Stimulated activated naive CD8-positive, alpha-beta T cell treated with anti-CD3 and anti-CD28 coated beads, Interleukin-15, Interleukin-2, amounts not matched to agents 100 ng/mL and 50 ng/mL, for 24 hours (primary cell): ENCODE measurements around the gene SEPHS2.
A peak's percentile ranks its signal among the peaks of the same experiment; 100 is the strongest.
"Not testable (repeated sequence)": the region's sequence is repeated elsewhere in the genome, so short reads cannot be mapped to it uniquely, and the experiment has no call there.

Experiments
- H3K27ac Mint-ChIP-seq: one replicate; pipeline ENCODE4 v1.8.0; 2021; ENCODE audit warnings: mild to moderate bottlenecking, mixed read lengths
- H3K27me3 Mint-ChIP-seq: one replicate; pipeline ENCODE4 v1.8.0; 2021; ENCODE audit warnings: mixed read lengths
- H3K36me3 Mint-ChIP-seq: one replicate; pipeline ENCODE4 v1.8.0; 2021; ENCODE audit warnings: low read depth, mixed read lengths
- H3K4me1 Mint-ChIP-seq: one replicate; pipeline ENCODE4 v1.8.0; 2021; ENCODE audit warnings: low read depth, mixed read lengths
- H3K4me3 Mint-ChIP-seq: one replicate; pipeline ENCODE4 v1.8.0; 2021; ENCODE audit warnings: mild to moderate bottlenecking, mixed read lengths
- H3K9me3 Mint-ChIP-seq: one replicate; pipeline ENCODE4 v1.8.0; 2021; ENCODE audit warnings: mixed read lengths

The SEPHS2 gene

DNA sequence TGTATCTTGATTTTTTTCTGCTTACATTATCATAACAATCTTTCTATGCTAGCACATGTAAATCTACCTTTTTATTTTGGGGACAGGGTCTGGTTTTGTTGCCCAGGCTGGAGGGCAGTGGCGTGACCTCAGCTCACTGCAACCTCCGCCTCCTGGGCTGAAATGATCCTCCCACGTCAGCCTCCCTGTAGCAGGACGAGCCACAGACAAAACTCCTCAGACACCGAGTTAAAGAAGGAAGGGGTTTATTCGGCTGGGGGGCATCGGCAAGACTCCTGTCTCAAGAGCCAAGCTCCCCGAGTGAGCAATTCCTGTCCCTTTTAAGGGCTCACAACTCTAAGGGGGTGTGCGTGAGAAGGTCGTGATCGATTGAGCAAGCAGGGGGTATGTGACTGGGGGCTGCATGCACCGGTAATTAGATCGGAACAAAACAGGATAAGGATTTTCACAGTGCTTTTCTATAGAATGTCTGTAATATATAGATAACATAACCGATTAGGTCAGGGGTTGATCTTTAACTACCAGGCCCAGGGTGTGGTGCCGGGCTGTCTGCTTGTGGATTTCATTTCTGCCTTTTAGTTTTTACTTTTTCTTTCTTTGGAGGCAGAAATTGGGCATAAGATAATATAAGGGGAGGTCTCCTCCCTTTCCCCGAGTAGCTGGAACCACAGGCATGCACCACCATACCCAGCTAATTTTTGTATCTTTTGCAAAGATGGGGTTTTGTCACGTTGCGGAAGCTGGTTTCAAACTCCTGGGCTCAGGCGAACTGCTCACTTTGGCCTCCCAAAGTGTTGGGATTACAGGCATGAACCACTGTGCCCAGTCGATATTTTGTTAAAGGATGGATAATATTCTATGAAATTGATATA is 7.3 kb upstream of the SEPHS2 start:
- not testable (repeated sequence) for H3K27me3 Mint-ChIP-seq, H3K36me3 Mint-ChIP-seq, H3K9me3 Mint-ChIP-seq, H3K27ac Mint-ChIP-seq, H3K4me3 Mint-ChIP-seq
- H3K4me1 Mint-ChIP-seq: peaks cover 35% of the 10 kb centered on the region

DNA sequence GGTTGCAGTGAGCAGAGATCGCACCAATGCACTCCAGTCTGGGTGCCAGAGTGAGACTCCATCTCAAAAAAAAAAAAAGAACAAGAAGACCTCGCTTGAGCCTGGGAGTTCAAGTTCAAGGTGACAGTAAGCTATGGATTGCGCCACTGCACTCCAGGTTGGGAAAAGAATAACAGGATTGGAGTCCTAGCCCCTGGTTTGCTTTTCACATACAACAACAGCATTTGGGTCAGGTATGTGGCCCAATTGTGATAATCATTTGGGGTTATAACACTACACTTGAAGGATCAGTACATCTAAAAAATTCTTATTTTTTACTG is 3.4 kb upstream of the SEPHS2 start:
- H3K27ac Mint-ChIP-seq: no peak overlapping the region

DNA sequence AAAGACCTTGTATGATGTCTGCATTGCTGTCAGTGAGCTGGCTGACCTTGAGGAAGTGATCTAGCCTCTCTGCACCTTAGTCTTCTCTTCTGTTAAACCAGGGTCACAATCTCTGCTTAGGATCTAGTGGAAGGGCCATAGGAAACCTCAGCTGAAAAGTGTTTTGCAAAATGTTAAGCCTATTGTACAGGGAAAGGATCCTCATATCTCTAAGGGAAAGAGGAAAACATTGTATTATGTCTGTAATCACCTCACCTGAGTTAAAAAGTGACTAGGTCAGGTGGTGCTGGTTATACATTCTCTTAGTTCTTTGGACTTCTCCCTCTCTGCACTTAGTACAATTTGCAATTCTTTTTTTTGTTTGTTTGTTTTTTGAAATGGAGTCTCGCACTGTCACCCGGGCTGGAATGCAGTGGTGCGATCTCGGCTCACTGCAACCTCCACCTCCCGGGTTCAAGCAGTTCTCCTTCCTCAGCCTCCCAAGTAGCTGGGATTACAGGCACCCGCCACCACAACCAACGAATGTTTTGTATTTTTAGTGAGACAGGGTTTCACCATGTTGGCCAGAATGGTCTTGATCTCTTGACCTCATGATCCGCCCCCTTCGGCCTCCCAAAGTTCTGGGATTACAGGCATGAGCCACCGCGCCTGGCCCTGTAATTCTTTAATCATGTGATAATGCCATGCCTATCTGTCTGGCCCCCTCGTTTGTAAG is 2.0 kb upstream of the SEPHS2 start:
- Mint-ChIP-seq H3K4me3 (no peak overlapping the region), H3K4me1 (peaks cover 50% of the 10 kb centered on the region), H3K9me3 (no peaks in the 10 kb centered on the region), H3K36me3 (peaks cover 23% of the 10 kb centered on the region), H3K27me3 (no peaks in the 10 kb centered on the region), H3K27ac (no peak overlapping the region)

More for the DNA sequence above, 3.4 kb upstream of the SEPHS2 start:
- no peaks in the 10 kb centered on the region for H3K9me3 Mint-ChIP-seq
- H3K36me3 Mint-ChIP-seq: peaks cover 11% of the 10 kb centered on the region
- no peaks in the 10 kb centered on the region for H3K27me3 Mint-ChIP-seq
- H3K4me1 Mint-ChIP-seq: peaks cover 41% of the 10 kb centered on the region
- no peak overlapping the region for H3K4me3 Mint-ChIP-seq

DNA sequence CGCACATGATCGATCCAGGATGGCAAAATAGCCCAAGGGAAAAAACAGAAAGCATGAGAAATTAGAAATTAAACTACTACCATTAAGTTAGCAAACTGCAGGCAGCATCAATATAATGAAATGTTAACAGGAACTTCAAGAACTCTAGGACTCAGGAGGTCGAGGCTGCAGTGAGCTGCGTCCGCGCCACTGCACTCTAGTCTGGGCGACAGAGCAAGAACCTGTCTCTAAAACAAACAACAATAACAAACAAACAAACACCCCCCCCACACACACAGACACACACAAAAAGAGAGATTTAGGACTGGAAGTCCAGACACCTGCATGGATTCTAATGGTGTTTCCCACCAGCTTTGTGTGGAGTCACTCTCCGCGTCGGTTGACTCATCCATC is 525 bp upstream of the SEPHS2 start:
- peak overlapping the region; percentile 94 for H3K4me3 Mint-ChIP-seq
- H3K9me3 Mint-ChIP-seq: no peaks in the 10 kb centered on the region
- H3K36me3 Mint-ChIP-seq: peaks cover 23% of the 10 kb centered on the region
- H3K4me1 Mint-ChIP-seq: peaks cover 45% of the 10 kb centered on the region
- H3K27me3 Mint-ChIP-seq: no peaks in the 10 kb centered on the region
- H3K27ac Mint-ChIP-seq: peak overlapping the region; percentile 93

DNA sequence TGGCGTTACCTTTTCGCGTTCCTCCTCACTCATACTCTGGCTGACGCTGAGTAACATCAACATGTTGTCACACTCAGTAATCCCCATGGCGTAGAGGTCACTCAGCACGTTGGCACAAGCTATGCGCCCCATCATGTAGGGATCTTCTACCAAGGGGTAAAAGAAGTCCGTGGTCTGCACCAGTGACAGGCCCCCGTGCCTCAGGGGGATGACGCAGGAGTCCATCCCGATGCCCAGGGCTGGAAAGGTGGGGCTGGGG is 596 bp downstream of the SEPHS2 start:
- Mint-ChIP-seq H3K27ac (peak overlapping the region; percentile 85), H3K9me3 (no peaks in the 10 kb centered on the region), H3K4me3 (peak overlapping the region; percentile 94), H3K4me1 (peaks cover 42% of the 10 kb centered on the region), H3K27me3 (no peaks in the 10 kb centered on the region), H3K36me3 (peaks cover 23% of the 10 kb centered on the region)

DNA sequence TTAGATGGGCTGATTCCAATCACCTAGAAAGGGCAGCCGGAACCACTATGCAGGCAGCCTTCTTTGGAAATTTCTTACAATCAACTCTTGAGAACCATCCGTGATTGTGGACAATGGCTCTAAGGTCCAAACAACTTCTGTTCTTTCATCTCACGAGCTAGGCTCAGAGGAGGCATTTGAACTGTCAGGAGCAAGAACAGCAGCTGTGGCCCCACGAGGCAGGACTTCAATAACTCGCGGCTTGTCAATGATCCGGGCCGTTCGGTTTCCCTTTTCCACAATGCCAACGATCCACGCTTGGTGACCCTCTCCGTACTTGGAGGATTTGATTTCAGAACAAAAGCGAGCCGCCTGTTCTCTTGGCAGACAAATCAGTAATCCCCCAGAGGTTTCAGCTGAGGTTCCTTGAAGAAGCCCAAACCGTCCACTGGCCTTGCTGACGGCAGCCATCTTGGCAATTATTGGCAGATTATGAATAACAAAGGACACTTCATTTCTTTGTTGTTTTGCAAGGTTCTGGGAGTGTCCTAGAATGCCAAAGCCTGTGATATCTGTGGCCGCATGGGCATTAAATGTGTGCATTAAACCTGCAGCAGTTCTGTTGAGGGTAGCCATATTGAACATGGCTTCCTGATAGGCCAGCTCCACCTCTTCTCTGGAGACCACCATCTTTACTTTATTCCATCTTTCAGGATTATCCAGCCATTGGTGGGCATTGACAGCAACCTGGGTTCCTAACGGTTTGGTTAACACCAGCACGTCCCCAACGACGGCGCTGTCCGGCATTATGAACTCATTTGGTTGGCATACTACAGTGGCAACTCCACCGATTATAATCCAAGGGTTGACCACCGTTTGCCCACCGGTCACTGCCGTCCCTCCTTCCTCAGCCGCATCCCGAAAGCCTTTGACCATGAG is 1.2 kb downstream of the SEPHS2 start:
- H3K4me1 Mint-ChIP-seq: peaks cover 45% of the 10 kb centered on the region
- peaks cover 23% of the 10 kb centered on the region for H3K36me3 Mint-ChIP-seq
- no peaks in the 10 kb centered on the region for H3K27me3 Mint-ChIP-seq
- no peaks in the 10 kb centered on the region for H3K9me3 Mint-ChIP-seq
- H3K27ac Mint-ChIP-seq: peak overlapping the region; percentile 85
- peak overlapping the region; percentile 94 for H3K4me3 Mint-ChIP-seq

DNA sequence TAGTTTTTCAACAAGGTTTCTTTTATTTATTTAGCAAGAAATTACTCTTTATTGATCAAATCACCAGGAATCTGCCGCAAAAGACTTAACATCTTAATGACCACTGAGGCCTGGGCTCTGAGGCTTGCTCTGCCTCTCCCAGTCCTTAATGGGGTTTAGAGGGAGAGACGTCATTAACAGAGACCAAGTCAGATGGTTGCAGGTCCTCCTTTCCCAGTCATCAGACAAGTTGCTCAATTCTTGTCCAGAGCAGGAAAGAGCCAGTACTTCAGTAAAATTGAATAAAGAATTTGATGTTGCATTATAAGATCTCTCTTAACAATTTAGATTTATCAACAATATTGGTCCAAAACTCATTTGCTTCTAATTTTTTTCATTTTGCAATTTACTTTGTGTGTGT is 2.0 kb downstream of the SEPHS2 start:
- Mint-ChIP-seq H3K4me3 (peak overlapping the region; percentile 94), H3K27me3 (no peaks in the 10 kb centered on the region), H3K4me1 (peaks cover 45% of the 10 kb centered on the region), H3K27ac (no peak overlapping the region), H3K36me3 (peaks cover 23% of the 10 kb centered on the region), H3K9me3 (no peaks in the 10 kb centered on the region)

DNA sequence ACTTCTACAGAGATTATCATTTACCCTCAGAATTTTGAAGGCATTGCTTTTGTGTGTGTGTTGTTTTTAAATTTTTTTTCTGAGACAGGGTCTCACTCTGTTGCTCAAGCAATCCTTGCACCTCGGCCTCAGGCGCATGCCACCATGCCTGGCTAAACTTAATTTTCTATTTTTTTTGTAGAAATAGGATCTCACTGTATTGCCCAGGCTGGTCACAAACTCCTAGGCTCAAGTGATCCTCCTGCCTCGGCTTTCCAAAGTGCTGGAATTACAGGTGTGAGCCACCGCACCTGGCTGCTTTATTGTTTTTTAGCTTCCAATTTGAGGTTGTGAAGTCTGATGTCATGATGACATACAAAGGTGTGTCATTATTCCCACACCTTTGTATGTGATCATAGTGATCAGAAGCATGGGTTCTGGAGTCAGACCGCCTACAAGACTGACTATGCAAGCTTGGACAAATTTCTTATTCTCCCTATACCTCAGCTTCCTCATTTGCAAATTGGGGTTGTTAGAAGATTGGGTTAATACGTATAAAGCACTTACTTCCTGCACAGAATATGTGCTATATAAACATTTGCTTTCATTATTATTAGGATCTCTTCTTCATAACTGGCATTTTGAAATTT is 5.8 kb downstream of the SEPHS2 start:
- no peak overlapping the region for H3K4me3 Mint-ChIP-seq
- H3K9me3 Mint-ChIP-seq: no peaks in the 10 kb centered on the region
- no peaks in the 10 kb centered on the region for H3K27me3 Mint-ChIP-seq
- peaks cover 19% of the 10 kb centered on the region for H3K36me3 Mint-ChIP-seq
- peaks cover 44% of the 10 kb centered on the region for H3K4me1 Mint-ChIP-seq
- H3K27ac Mint-ChIP-seq: no peak overlapping the region

DNA sequence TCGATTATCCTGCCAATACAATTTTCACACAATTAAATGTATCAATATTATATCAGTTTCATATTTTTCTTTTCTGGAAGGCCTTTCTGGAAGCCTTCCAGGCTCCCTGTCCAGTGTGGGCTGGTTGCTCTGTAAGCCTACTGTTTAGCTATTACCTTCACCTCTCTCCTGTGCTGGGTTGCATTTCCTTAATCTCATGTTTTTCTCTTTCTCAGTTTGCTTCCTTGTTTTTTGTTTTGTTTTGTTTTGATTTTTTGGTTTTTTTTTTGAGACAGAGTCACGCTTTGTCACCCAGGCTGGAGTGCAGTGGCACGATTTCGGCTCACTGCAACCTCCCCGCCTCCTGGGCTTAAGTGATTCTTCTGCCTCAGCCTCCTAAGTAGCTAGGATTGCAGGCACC is 6.8 kb downstream of the SEPHS2 start:
- Mint-ChIP-seq H3K4me3 (no peak overlapping the region), H3K27me3 (no peaks in the 10 kb centered on the region), H3K36me3 (peaks cover 9% of the 10 kb centered on the region), H3K27ac (no peak overlapping the region), H3K9me3 (no peaks in the 10 kb centered on the region), H3K4me1 (peaks cover 44% of the 10 kb centered on the region)

DNA sequence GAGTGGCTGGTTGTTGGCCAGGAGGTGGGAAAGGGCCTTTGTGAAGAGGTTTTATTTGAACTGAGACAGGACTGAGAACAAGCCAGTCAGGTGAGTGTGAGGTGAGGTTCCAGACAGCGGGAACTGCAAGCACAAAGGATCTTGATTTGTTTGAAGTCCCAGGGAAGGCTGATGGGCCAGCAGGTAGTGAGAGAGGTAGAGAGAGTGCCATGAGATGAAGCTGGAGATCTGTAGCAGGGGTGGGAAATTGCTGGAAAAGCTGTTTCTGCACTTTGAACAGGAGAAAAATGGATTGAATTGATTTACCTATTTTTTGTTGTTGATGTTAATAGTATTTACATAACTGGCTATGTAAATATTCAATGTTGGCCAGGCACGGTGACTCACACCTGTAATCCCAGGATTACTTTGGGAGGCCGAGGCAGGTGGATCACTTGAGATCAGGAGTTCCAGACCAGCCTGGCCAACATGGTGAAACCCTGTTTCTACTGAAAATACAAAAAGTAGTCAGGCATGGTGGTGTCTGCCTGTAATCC is 8.1 kb downstream of the SEPHS2 start:
- Mint-ChIP-seq H3K27ac (no peak overlapping the region), H3K27me3 (no peaks in the 10 kb centered on the region), H3K9me3 (no peaks in the 10 kb centered on the region), H3K4me3 (no peak overlapping the region), H3K4me1 (peaks cover 38% of the 10 kb centered on the region), H3K36me3 (no peaks in the 10 kb centered on the region)

DNA sequence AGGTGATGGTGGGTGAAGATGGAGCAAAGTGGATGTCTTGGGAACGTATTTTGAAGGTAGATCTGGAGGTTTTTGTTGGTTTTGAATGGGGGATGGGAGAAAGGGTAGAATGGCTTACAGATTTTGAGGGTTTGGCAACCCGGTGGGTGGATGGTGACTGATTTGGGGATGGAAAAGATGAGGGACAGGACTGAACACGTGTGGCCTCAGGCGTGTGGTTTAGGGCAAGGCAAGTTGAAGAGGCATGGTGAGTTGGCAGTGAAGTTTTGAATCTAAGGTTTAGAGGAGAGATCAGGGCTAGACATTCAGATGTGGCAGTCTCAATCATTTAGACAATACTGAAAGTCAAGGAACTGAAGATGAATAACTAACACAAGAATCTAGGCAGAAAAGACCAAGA is 10.8 kb downstream of the SEPHS2 start:
- H3K4me1 Mint-ChIP-seq: peaks cover 28% of the 10 kb centered on the region
- H3K4me3 Mint-ChIP-seq: peak overlapping the region; percentile 66
- H3K36me3 Mint-ChIP-seq: no peaks in the 10 kb centered on the region
- no peaks in the 10 kb centered on the region for H3K27me3 Mint-ChIP-seq
- H3K27ac Mint-ChIP-seq: peak overlapping the region; percentile 91
- no peaks in the 10 kb centered on the region for H3K9me3 Mint-ChIP-seq

DNA sequence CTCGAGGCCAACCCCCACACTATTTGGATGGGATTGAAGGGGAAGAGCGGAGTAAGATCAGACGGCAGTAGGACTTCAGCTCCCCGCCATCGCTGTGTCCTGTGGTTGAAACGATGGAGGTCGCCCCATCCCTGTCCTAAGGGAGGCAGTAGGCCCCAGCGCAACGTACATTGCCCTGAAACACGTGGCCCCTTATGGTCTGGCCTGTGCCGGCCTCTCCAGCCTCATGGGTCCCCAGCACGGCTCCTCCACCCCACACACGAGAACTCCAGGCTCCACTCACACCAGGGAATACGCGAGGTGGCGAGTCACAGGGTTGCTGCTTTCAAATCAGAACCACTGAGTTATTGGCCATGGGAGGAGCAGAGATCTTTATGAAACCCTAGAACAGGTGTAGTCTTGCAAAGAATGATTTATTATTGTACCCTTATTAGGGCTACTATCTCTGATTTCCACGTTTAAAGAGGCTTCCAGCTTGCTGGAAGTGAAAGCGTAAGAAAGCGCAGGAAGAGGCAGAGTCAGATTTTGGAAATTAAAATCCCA is 15.2 kb downstream of the SEPHS2 start:
- Mint-ChIP-seq H3K27ac (no peak overlapping the region), H3K27me3 (no peaks in the 10 kb centered on the region), H3K9me3 (no peaks in the 10 kb centered on the region), H3K4me1 (peaks cover 44% of the 10 kb centered on the region), H3K4me3 (no peak overlapping the region), H3K36me3 (peaks cover 26% of the 10 kb centered on the region)

DNA sequence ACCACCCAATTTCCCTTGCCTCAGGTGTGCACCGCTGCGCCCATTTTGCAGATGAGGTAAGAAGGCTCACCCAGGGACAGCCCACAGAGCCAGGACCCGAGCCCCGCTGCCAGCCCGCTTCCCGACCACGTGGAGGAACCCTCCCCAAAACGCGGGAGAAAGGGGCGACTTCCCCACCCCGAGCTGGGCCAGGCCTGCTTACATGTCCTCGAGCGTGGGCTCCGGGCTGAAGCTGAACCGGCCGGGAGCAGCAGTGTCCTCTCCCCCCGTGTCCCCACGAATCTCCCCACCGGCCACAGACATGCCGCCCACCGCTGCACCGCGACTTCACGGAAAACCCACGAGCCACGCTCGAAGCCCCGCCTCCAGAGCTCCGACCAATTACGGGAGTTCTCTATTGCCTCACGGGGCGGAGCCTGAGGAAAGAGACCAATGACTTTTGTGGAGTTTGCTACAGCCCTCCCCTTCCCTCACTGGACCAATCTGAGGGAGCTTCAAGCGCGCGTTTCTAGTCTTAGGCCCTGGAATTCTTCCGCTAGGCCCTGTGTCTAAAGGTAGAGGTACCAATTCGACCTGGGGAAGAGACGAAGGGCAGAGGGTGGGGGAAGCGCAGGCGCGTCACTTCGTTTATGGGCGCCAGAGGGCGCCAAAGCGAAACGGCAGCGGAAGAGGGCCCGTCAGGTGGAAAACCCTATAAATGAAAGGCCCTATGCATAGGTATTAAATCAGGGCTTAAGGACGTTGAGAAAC is 15.8 kb downstream of the SEPHS2 start, which contains the start of gene DCTPP1:
DCTPP1 (minus strand) TSS at position 353 of the 750 bp plus-strand sequence; CDS start at position 303, 50 bp downstream.
- no peak within 1 kb of the TSS for H3K4me3 Mint-ChIP-seq
- no peak within 1 kb of the TSS for H3K27ac Mint-ChIP-seq
- H3K9me3 Mint-ChIP-seq: no peaks in the 10 kb centered on the region

DNA sequence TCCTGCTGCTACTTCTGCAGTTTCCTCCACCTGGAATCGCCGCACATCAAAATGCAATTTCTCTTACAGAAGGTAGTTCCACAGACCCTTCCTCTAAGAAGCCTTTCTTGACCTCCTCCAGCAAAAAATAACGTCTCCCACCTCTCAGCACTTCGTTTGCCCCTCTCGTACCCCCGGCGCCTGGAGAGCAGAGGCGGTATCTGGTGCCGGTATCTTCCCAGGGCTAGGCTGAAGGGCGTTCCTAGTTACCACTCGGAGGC is 16.3 kb downstream of the SEPHS2 start:
- Mint-ChIP-seq H3K27ac (no peak overlapping the region), H3K4me3 (no peak overlapping the region), H3K4me1 (peaks cover 34% of the 10 kb centered on the region), H3K36me3 (peaks cover 32% of the 10 kb centered on the region), H3K27me3 (no peaks in the 10 kb centered on the region), H3K9me3 (no peaks in the 10 kb centered on the region)

More for the DNA sequence above, 15.8 kb downstream of the SEPHS2 start, which contains the start of gene DCTPP1:
- H3K36me3 Mint-ChIP-seq: peaks cover 28% of the 10 kb centered on the region
- no peaks in the 10 kb centered on the region for H3K27me3 Mint-ChIP-seq
- peaks cover 39% of the 10 kb centered on the region for H3K4me1 Mint-ChIP-seq
